Cardiac fibroblast (primary cell): ENCODE data around the gene INPP5A.

ENCODE experiments used
- DNase-seq, 2 donors: peaks; one replicate each; pipeline versions ENCODE4 v3.0.0 to v3.0.0-alpha.2; 2010; ENCODE audit warnings: low read depth in 2 of 2
- H3K4me3 ChIP-seq, 2 donors: replicated peaks in 1 of 2; 1 replicate in 1 of 2; 2 replicates in 1 of 2; pipeline ENCODE4 v1.5.1; 2011; ENCODE audit warnings: low read depth in 2 of 2, low read length in 2 of 2, mild to moderate bottlenecking in 2 of 2, moderate library complexity in 1 of 2
- CTCF ChIP-seq: IDR thresholded peaks from one replicate; pipeline ENCODE4 v1.5.1; 2011; ENCODE audit warnings: low read depth, mild to moderate bottlenecking, low read length, inconsistent platforms

INPP5A gene

DNA sequence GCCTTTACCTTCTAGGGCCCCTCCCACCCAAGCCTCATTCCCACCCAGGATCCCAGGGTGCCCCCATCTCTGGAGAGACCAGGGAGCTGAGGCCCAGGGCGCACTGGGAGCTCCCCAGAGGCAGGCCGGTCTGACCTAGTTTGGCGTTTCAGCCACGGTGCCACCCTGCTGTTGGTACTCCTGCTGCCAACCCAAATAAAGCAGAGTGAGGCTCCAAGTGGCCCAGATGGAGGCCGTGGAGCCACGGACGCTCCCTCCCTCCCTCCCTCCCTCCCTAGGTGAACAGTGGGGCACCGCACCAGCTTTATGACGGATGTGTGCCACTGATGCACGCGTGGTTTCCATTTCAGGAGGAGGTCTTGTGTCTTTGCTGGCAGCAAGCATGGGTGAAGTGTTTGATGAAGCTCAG is 1.8 kb downstream of the INPP5A start:
- no peak for TF ChIP-seq CTCF
- no peak for DNase-seq
- peak overlapping the region in 1 of 2 donors; percentile 13 for H3K4me3 ChIP-seq

DNA sequence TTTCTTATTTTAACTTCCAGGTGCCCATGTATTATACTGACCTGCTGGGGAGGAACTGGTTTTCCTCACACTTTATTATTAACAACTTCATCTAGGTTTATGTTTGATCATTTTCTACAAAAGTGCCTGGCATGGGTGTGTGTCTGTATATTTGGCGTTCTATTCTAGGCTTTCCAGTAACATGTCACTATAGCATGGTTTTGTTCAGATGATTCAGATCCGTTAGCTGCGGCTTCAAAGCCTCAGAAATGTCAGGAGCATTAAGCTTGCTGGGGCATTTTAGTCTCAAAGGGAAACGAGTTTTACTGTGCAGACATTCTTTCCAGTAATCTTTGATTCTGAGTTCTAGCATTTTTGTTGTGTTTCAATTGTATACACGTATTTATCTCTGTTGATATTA is 2.3 kb downstream of the INPP5A start:
- peak; percentile 54 to 77 for DNase-seq
- TF ChIP-seq CTCF = no peak
- H3K4me3 ChIP-seq = no peak overlapping the region

GRCh38 chr10:132540456-132540855 is 2.9 kb downstream of the INPP5A start:
- peak; percentile 33 for TF ChIP-seq CTCF
- no peak overlapping the region for H3K4me3 ChIP-seq
- DNase-seq = peak; percentile 45 to 52

DNA sequence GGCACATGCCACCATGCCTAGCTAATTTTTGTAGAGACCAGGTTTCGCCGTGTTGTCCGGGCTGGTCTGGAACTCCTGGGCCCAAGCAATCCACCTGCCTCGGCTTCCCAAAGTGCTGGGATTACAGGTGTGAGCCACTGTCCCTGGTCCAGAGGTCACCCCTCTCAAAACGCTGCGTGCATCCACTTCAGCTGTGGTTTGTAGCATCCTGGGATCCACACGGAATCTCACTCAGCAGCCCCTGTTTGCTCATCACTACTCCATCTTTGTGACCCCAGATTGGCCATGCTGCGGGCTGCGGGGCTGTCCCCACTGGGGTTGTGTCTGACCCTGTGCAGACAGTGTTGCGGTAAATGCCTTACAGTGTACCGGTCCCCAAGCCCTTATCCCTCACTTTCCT is 3.5 kb downstream of the INPP5A start:
- TF ChIP-seq CTCF = no peak
- no peak for DNase-seq
- no peak overlapping the region for H3K4me3 ChIP-seq

DNA sequence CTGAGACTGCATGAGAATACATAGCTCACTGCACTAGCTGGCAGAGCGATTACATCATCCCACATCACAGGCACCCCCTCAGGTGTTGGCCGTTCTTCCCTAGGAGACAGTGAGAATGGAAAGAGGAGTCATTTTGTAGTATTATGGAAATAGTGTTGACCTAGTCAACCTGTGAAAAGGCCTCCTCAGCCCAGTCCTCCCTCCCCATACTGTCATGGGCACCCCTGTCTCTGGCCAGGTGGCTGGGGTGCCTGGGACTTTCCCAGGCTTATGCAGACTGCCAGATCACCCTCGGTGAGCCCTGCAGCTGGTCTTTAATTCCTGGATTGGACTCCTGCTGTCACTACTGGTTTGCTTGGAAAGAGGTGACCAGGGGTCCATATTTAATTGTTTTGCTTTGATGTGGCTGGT is 4.0 kb downstream of the INPP5A start:
- no peak for TF ChIP-seq CTCF
- DNase-seq = no peak
- H3K4me3 ChIP-seq = no peak overlapping the region

GRCh38 chr10:132542086-132542775 is 4.6 kb downstream of the INPP5A start:
- H3K4me3 ChIP-seq = no peak overlapping the region
- no peak for TF ChIP-seq CTCF
- no peak for DNase-seq

DNA sequence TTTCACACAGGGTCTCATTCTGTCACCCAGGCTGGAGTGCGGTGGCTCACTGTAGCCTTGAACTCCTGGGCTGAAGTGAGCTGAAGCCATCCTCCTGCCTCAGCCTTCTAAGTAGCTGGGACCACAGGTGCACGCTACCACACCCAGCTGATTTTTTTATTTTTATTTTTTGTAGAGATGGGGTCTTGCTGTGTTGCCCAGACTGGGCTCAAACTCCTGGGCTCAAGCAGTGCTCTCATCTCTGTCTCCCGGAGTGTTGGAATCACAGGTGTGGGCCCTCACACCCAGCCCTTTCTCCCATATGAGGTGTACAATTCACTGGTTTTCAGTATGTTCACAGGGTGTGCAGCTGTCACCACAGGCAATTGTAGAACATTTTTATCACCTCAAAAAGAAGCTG is 5.2 kb downstream of the INPP5A start:
- no peak overlapping the region for H3K4me3 ChIP-seq
- no peak for TF ChIP-seq CTCF
- no peak for DNase-seq
